Effector CD8-positive, alpha-beta T cell (primary cell): ENCODE data around the gene SDCCAG8.
"Not testable (repeated sequence)": the region's sequence is repeated elsewhere in the genome, so short reads cannot be mapped to it uniquely, and the experiment has no call there.

ENCODE experiments used
- DNase-seq: peaks from one replicate; lab custom pipeline; 2025; lab: John Stamatoyannopoulos, UW
- total RNA-seq, 4 experiments: gene quantifications; one replicate each; lab custom pipeline; 2026; lab: John Stamatoyannopoulos, UW

Gene SDCCAG8
- 18.6 to 28.1 (median 25.9) reads per million in 4 experiments for total RNA-seq

DNA sequence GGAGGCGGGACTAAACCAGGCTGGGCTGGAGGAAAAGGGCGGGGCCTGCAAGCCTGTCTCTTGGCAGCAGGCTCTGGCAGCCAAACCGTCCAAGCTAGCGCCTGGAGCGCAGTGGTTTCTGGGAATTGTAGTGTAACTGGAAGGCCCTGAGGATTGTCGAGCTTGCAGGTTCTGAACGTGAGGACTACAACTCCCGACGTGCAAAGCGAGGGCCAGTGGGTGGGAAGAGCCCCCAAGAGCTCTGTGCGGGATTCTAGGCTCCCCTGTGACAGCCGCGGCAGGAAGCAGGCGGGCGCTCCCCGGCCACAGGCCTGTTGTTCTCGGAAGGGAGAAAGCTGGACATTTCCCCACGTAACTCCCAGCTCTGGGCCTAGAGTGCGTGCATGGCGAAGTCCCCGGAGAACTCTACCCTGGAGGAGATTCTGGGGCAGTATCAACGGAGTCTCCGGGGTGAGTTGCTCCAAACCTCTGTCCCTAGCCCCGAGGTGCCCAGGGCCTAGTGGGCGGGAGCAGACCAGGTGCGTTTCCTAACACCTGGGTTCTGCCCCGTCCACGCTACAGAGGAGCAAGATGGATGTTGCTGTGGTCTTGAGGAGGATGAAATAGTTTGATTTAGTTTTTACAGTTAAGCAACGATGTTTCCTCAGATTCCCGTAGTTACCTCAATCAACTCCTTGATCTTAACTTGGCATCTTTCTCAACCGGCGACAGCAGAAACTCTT, at the start of gene SDCCAG8:
Gene SDCCAG8, plus strand, starts transcription at position 251 of the 722 bp plus-strand sequence. Its CDS starts 133 bp downstream, at position 384.
- peak; percentile 90 for DNase-seq

- not testable (repeated sequence) for DNase-seq
Measured at GRCh38 chr1:243211984-243212383, 43.9 kb upstream of the SDCCAG8 start.

DNA sequence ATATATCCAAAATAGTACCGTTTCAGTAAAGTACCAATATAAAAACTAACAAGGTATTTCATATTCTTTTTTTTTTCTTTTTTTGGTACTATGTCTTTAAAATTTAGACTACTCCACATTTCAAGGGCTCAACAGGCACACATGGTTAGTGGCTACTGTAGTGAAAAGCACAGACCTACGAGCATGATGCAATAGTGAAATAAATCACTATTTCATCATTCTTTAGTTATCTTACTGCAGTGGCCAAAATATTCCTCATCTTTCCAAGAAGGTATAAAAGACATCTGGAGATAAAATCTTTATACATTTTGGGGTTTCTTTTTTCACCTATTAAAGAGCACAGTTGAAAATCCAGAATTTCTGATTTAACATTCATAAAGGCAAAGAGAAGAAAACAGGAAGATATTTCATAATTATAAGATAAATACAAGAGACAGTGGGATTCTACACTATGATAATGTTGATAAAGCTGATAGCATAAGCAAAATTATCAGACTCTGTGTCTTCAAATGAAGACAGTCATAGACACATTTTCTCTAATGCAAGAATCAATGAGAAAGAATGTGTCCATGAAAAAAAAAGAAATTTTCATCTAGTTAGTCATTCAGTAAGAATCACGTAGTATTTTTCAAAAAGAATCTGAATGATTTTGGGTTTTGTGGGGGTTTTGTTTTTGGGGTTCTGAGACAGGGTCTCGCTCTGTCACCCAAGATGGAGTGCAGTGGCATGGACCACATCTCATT, 42.6 kb upstream of the SDCCAG8 start:
- DNase-seq: no peak

DNA sequence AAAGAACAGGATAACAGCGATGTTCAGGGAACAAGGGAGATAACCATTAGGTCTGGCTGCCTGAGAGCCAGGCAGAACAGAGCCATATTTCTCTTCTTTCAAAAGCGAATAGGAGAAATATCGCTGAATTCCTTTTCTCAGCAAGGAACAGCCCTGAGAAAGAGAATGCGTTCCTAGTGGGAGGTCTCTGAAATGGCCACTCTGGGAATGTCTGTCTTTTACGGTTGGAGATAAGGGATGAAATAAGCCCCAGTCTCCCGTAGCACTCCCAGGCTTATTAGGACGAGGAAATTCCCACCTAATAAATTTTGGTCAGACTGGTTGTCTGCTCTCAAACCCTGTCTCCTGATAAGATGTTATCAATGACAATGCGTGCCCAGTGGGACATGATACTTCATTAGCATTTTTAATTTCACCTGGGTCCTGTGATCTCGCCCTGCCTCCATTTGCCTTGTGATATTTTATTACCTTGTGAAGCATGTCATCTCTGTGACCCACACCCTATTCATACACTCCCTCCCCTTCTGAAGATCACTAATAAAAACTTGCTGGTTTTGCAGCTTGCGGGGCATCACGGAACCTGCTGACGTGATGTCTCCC, 40.5 kb upstream of the SDCCAG8 start:
- DNase-seq: not testable (repeated sequence)

- DNase-seq: no peak
Measured at GRCh38 chr1:243216741-243217140, 39.1 kb upstream of the SDCCAG8 start.

DNA sequence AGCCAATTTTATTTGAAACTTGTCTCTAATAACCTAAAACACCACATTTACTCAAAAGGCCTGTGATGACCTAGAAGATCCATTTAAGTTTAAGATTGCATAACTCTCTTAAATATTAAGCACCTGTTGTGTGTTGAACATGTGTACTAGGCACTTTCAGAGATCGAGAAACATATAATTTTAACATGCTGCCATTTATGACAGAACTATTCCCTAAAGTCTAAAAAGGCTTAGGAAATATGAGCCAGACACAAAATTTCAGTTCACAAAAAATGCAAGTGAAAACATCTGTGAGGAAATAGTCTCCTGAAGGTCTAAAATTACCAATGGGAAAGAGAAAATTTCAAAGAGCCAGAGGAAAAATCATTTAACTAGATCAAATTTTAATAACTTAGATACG, 38.5 kb upstream of the SDCCAG8 start:
- DNase-seq: no peak

DNA sequence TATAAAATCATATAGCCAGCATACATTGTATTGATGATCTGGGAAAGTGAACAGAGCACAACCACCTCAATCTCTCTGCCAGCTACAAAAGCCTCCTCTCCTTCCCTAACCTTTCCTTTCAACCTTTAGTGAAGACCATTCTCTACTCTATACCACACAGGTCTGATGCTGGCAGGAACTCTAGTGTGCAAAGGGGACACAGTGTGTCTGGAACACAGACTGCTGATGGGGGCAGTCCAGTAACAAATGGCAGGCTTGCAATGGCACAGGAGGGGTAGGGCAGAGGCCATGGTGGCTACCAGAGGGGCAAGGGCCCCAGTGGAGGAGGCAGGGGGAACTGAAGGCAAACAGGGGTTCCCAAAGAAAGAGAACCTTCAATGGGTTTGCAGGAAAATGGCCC, 37.8 kb upstream of the SDCCAG8 start:
- DNase-seq: no peak

- no peak for DNase-seq
Measured at GRCh38 chr1:243227622-243228021, 28.2 kb upstream of the SDCCAG8 start.

DNA sequence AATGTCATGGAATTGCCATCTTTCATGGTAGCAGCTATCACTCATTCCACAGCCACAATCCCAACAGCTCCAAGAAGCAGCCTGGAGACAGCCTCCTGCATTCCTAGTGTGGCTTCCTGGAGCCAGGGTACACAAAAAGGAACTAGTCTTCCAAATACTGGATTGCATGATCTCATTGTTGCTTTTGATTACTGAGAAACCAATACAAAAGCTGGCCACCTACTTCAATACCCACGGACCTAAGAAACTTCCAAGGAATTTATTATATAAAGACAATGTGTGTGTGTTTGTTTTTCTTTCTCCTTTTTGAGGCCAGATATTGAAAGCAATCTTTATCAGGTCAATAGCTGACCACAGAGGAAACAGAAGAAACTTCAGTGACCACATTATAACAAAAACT, 26.3 kb upstream of the SDCCAG8 start:
- DNase-seq: no peak

DNA sequence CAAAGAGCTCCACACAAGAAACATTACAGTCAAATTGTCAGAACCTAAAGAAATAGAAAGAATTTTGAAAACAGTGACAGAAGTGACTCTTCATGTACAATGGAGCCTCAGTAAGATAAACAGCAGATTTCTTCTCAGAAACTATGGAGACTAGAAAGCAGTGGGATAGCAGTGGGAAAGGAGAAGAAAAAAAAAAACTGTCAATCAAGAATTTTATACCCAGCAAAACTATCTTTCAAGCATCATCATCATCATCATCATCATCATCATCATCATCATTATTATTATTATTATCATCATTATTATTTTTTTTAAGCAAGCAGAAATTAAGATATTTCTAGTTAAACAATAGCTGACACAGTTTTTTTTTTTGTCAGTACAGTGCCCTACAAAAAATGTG, 24.9 kb upstream of the SDCCAG8 start:
- DNase-seq: no peak

DNA sequence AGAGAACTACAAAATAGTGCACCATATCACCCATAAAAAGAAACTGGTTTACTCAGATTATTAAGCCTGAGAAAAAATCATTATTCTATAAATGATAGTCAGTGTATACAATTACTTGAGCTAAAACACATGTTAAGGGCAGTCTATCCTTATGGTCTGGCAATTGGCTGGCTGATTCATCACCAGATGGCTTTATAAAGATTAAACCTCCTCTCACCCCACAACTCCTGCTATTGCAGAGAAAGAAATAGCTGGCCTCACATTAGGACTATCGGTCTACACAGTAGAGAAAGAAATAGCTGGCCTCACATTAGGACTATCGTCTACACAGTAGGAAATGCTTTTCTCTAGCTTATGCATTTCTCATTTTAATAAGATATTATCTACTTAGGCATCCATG, 21.9 kb upstream of the SDCCAG8 start:
- DNase-seq: no peak

GRCh38 chr1:243234978-243235647, 20.7 kb upstream of the SDCCAG8 start:
- DNase-seq: no peak

DNA sequence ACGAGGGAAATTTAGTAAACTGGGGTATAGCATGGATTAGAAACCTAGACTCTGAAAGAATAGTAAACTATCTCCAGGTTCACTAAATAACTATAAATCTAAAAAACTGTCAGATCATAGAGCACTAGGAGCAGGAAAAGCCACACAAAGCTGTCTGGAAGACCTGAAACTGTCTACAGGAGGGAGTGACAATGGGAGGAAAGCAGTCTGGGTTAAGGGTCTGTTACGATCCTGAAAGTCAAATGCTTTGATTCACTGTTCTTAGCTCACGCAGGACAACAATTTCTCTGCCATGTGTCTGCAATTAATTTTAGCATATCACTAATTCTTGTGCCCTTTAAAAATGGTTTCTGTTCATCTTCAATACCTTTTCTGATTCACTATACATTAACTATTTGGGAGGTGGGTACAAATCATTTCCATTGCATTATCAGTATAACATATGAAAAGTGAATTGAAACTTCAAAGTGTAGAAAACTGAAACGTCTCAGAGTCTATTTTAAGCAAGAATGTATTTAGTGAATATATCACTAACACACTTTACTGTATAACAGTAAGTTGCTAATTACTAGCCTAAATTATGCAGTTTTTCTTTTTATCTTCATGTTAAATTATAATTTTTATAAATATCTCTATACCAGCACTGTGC, 19.1 kb upstream of the SDCCAG8 start:
- no peak for DNase-seq

GRCh38 chr1:243244432-243244841, 11.4 kb upstream of the SDCCAG8 start:
- DNase-seq: no peak

DNA sequence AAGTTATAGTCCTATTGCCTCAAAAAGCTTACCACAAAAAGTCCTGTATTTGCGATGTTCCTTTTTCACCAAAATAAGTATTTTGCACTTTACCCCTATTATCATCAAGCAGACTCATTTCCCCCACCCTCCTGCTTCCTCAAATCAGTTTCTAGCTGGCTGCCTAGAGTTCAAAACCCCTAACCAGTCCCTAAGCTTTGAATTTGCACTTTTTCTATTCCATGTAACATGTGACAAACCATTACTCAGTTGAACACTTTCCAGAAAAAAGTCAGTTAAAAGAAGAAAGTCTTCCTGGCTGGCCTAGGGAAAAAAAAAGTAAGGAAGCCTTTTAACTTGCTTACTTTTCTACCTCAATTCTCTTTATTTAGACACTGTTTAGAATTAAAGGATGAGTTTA, 8.9 kb upstream of the SDCCAG8 start:
- no peak for DNase-seq

- no peak for DNase-seq
Measured at GRCh38 chr1:243247901-243248300, 7.9 kb upstream of the SDCCAG8 start.

DNA sequence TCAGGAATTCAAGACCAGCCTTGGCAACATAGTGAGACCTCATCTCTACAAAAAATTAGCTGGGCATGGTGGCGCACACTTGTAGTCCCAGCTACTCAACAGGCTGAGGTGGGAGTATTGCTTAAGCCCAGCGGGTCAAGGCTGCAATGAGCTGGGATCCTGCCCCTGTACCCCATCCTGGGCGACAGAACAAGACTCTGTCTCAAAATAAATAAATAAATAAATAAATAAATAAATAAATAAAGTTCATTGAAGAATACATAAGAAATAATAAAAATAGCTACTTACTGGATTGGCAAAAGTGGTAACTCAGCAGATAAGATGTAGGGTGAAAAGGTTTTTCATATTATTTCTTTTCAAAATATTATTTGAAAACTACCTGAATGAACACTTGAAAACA, 6.6 kb upstream of the SDCCAG8 start:
- no peak for DNase-seq

DNA sequence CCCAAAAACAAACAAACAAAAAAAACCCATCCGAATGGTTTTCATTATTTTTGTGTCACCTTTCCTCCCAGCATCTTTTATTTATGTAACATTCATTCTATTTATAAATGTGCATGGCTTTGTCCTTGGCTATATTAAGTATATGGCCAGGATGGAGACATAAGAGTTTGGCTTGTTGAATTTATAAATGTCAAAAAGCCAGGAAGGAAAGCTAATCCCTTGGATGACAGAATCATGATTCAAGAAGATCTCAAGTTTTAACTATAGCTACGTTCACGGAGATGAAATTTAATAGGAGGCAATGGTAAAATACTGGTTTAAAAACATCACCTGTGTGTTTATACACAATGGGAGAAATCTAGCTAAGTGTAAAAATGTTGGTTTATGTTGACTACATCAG, 5.7 kb upstream of the SDCCAG8 start:
- no peak for DNase-seq

GRCh38 chr1:243251539-243251938, 4.3 kb upstream of the SDCCAG8 start:
- no peak for DNase-seq

DNA sequence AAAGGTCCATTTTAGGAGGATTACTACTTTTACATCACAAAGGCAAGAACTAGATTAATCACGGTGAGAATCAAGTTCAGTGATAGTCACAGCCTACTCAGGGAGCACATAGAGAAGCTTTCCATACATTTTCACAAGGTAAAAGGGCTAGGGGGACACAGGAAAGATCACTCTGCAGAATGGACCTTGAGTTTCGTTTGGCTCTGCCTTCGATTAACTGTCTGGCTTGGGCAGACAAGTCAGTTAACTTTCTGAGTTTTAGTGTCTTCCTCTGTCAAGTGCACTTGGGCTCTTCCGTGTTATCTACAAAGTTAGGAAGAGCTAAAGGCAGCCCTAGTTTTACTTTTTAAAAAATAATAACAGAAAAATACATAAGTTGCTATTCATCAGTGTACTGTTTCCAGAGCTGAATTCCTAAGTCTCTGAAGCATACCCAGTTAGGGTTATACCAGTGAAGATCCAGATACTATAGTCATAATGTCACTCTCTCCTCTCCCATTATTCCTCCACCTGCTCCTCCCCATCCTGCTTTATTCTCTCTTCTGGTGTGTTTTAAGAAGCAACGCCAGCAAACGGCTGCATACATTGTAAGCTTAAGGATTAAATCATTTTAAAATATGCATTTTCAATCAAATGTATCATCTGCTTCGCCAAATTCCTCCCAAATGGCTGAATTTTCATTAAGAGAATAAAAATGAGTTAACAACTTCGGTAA, 2.5 kb upstream of the SDCCAG8 start:
- no peak for DNase-seq

GRCh38 chr1:243253926-243254232, 2.0 kb upstream of the SDCCAG8 start:
- no peak for DNase-seq
